GM23338 (cell line): ENCODE results near the gene SPAG7. TPM values are rescaled to one million over a fixed set of nuclear protein-coding genes. Genes with fewer than 3 reads are reported as not detected.

Source experiments
- ATAC-seq: fragments of 200-7000 bp; cut with Tn5 transposase; 3 replicates; pipeline ENCODE4 v1.9.1; 2020
- DNase-seq: peaks from one replicate; pipeline ENCODE4 v3.0.0-alpha.2; 2015; ENCODE audit warnings: low spot score
- H2AFZ ChIP-seq: fragments of 200-600 bp; sonication (generic); 2 replicates; pipeline ENCODE4 v1.8.0; 2016; ENCODE audit warnings: antibody characterized with exemption, mild to moderate bottlenecking, moderate library complexity
- H3F3A ChIP-seq: fragments of 200-600 bp; sonication (generic); replicated peaks from 2 replicates; pipeline ENCODE4 v1.8.0; 2017; ENCODE audit warnings: antibody characterized with exemption, mixed run types, low read depth
- H3K27ac ChIP-seq: fragments of 200-600 bp; sonication (generic); 2 replicates; pipeline ENCODE4 v1.6.1; 2016; ENCODE audit warnings: low read depth
- H3K27me3 ChIP-seq: fragments of 200-600 bp; sonication (generic); 2 replicates; pipeline ENCODE4 v1.8.0; 2016; ENCODE audit warnings: mild to moderate bottlenecking, mixed run types, moderate library complexity; ENCODE audit not compliant: insufficient read depth
- H3K36me3 ChIP-seq: fragments of 200-600 bp; sonication (generic); 2 replicates; pipeline ENCODE4 v1.8.0; 2016; ENCODE audit warnings: mild to moderate bottlenecking; ENCODE audit not compliant: insufficient read depth
- H3K4me1 ChIP-seq: fragments of 200-600 bp; sonication (generic); 2 replicates; pipeline ENCODE4 v1.8.0; 2016; ENCODE audit warnings: mild to moderate bottlenecking, moderate library complexity; ENCODE audit not compliant: insufficient read depth
- H3K4me2 ChIP-seq: fragments of 200-600 bp; sonication (generic); 2 replicates; pipeline ENCODE4 v1.7.1; 2017; ENCODE audit warnings: mixed run types
- H3K4me3 ChIP-seq: fragments of 200-600 bp; sonication (generic); 2 replicates; pipeline ENCODE4 v1.6.1; 2016; ENCODE audit warnings: mixed run types
- H3K79me2 ChIP-seq: fragments of 200-600 bp; sonication (generic); replicated peaks from 2 replicates; pipeline ENCODE4 v1.8.0; 2017; ENCODE audit warnings: mild to moderate bottlenecking; ENCODE audit not compliant: insufficient read depth
- H3K9me2 ChIP-seq: fragments of 200-600 bp; sonication (generic); 2 replicates; pipeline ENCODE4 v1.8.0; 2017; ENCODE audit not compliant: insufficient read depth
- H4K20me1 ChIP-seq: fragments of 200-600 bp; sonication (generic); replicated peaks from 2 replicates; pipeline ENCODE4 v1.8.0; 2017; ENCODE audit warnings: mild to moderate bottlenecking; ENCODE audit not compliant: insufficient read depth
- H3K27ac Mint-ChIP-seq: 2 replicates; pipeline ENCODE4 v1.8.0; 2020; ENCODE audit warnings: inconsistent platforms, mild to moderate bottlenecking, moderate library complexity, mixed read lengths
- H3K27me3 Mint-ChIP-seq: 3 replicates; pipeline ENCODE4 v1.8.0; 2022; ENCODE audit warnings: low read depth, mild to moderate bottlenecking, moderate library complexity, mixed read lengths, inconsistent platforms; ENCODE audit not compliant: insufficient read depth, poor library complexity
- H3K36me3 Mint-ChIP-seq: 3 replicates; pipeline ENCODE4 v1.8.0; 2021; ENCODE audit warnings: low read depth, mild to moderate bottlenecking, inconsistent platforms, moderate library complexity, mixed read lengths
- H3K4me1 Mint-ChIP-seq: 3 replicates; pipeline ENCODE4 v1.8.0; 2020; ENCODE audit warnings: mild to moderate bottlenecking, inconsistent platforms, mixed read lengths
- H3K4me3 Mint-ChIP-seq: 3 replicates; pipeline ENCODE4 v1.8.0; 2021; ENCODE audit warnings: moderate library complexity, mild to moderate bottlenecking, inconsistent platforms, mixed read lengths
- H3K9me3 Mint-ChIP-seq: 3 replicates; pipeline ENCODE4 v1.8.0; 2020; ENCODE audit warnings: moderate library complexity, mild to moderate bottlenecking, inconsistent platforms, mixed read lengths
- CREB1 ChIP-seq: fragments of 250-450 bp; sonication (Bioruptor Pico); IDR thresholded peaks from 2 replicates; pipeline ENCODE4 v1.5.0; 2020; ENCODE audit warnings: low read depth, mild to moderate bottlenecking, moderate library complexity
- CTCF ChIP-seq, 2 experiments: fragments of 200-600 bp in 1 of 2; sonication (generic) in 1 of 2; conservative IDR thresholded peaks; 2 replicates each; pipeline versions ENCODE4 v1.5.1 to v1.6.1; 2016 to 2017; ENCODE audit warnings: antibody characterized with exemption in 2 of 2, low read depth in 2 of 2, mild to moderate bottlenecking in 2 of 2, moderate library complexity in 1 of 2
- ETS1 ChIP-seq: IDR thresholded peaks from 2 replicates; pipeline ENCODE4 v1.6.1; 2016; ENCODE audit warnings: antibody characterized with exemption
- EZH2 ChIP-seq: fragments of 200-600 bp; sonication (generic); IDR thresholded peaks from one replicate; pipeline ENCODE4 v1.8.0; 2017; ENCODE audit warnings: antibody characterized with exemption, mild to moderate bottlenecking, low read depth; ENCODE audit not compliant: unreplicated experiment
- EZH2phosphoT487 ChIP-seq: fragments of 200-600 bp; sonication (generic); IDR thresholded peaks from one replicate; pipeline ENCODE4 v1.8.1; 2018; ENCODE audit warnings: antibody characterized with exemption; ENCODE audit not compliant: unreplicated experiment
- JUNB ChIP-seq: IDR thresholded peaks from one replicate; pipeline ENCODE4 v1.6.1; 2016; ENCODE audit warnings: antibody characterized with exemption; ENCODE audit not compliant: unreplicated experiment
- NANOG ChIP-seq: IDR thresholded peaks from 2 replicates; pipeline ENCODE4 v1.6.1; 2016; ENCODE audit warnings: antibody characterized with exemption, borderline replicate concordance
- POLR2AphosphoS5 ChIP-seq: IDR thresholded peaks from 2 replicates; pipeline ENCODE4 v1.6.1; 2016; ENCODE audit warnings: antibody characterized with exemption, low read depth
- STAT1 ChIP-seq: IDR thresholded peaks from one replicate; pipeline ENCODE4 v1.6.1; 2016; ENCODE audit warnings: antibody characterized with exemption; ENCODE audit not compliant: unreplicated experiment
- ZNF114 ChIP-seq: fragments of 250-450 bp; sonication (Bioruptor Pico); IDR thresholded peaks from 2 replicates; pipeline ENCODE4 v1.5.0; 2020; ENCODE audit warnings: mild to moderate bottlenecking, moderate library complexity
- ZNF331 ChIP-seq: fragments of 250-450 bp; sonication (Bioruptor Pico); IDR thresholded peaks from 2 replicates; pipeline ENCODE4 v1.5.0; 2020; ENCODE audit warnings: low read depth, mild to moderate bottlenecking, moderate library complexity
- ZNF462 ChIP-seq: fragments of 250-450 bp; sonication (Bioruptor Pico); IDR thresholded peaks from 2 replicates; pipeline ENCODE4 v1.5.0; 2020; ENCODE audit warnings: mild to moderate bottlenecking, moderate library complexity
- polyA plus RNA-seq: library from polyadenylated mRNA; unstranded; fragments of >200 nt; fragmentation: Nextera tagmentation; extraction: Ambion mirVana; gene quantifications from 2 replicates; pipeline ENCODE4 v1.2.1, GENCODE V29; 2016
- total RNA-seq: library from RNA; depleted of rRNA; stranded (reverse); fragments of >200 nt; shearing (Covaris generic); gene quantifications from 2 replicates; pipeline ENCODE4 v1.2.3, GENCODE V29; 2014

SPAG7 gene
- total and polyA plus RNA-seq, 2 experiments from 2014 or later = 77.9 to 226 TPM

GRCh38 chr17:5011928-5012327, 44.3 kb upstream of the SPAG7 start (continued):
- no peak for TF ChIP-seq JUNB
- TF ChIP-seq ZNF114 (CRISPR knock-in tag) = no peak
- no peak for TF ChIP-seq EZH2phosphoT487
- no peak for TF ChIP-seq CTCF (conservative IDR thresholded peaks at IDR 0.05; ENCODE audit: low read depth in 2 of 2)
- no peak for TF ChIP-seq ETS1
- TF ChIP-seq POLR2AphosphoS5 = no peak
- no peak for TF ChIP-seq EZH2

- no peaks in the 10 kb centered on the region for H3K9me2 ChIP-seq
- no peak overlapping the region for H3K4me2 ChIP-seq
- ATAC-seq (no peak), DNase-seq (no peak)
- no peaks in the 10 kb centered on the region for H3F3A ChIP-seq
- no peaks in the 10 kb centered on the region; the same call in none of the 2 replicates for H4K20me1 ChIP-seq
- H3K4me1 Mint-ChIP-seq = peaks cover 18% of the 10 kb centered on the region
- no peak overlapping the region for H3K4me3 Mint-ChIP-seq
- no peaks in the 10 kb centered on the region for H3K9me3 Mint-ChIP-seq
- H2AFZ ChIP-seq = no peak overlapping the region
- no peak overlapping the region for H3K27ac ChIP-seq
- no peak overlapping the region for H3K4me3 ChIP-seq
- H3K27me3 Mint-ChIP-seq = peaks cover 14% of the 10 kb centered on the region
- peaks cover 40% of the 10 kb centered on the region for H3K36me3 ChIP-seq
- H3K36me3 Mint-ChIP-seq = peaks cover 74% of the 10 kb centered on the region
- H3K27ac Mint-ChIP-seq = no peak overlapping the region
- H3K4me1 ChIP-seq = peaks cover 15% of the 10 kb centered on the region; the same call in 1 of the 2 replicates
- H3K27me3 ChIP-seq = no peaks in the 10 kb centered on the region
- H3K79me2 ChIP-seq = peaks cover 16% of the 10 kb centered on the region
- TF ChIP-seq ZNF114 (CRISPR knock-in tag) (no peak), ZNF462 (CRISPR knock-in tag) (no peak), CREB1 (CRISPR knock-in tag) (no peak), NANOG (no peak), JUNB (no peak), ZNF331 (CRISPR knock-in tag) (no peak), STAT1 (no peak), CTCF (conservative IDR thresholded peaks at IDR 0.05; ENCODE audit: low read depth in 2 of 2) (no peak), EZH2phosphoT487 (no peak)
Observed at GRCh38 chr17:5003214-5003867, 35.7 kb upstream of the SPAG7 start.
